ENCODE measurements around the gene PSRC1.

PSRC1 gene

GRCh38 chr1:109315288-109315687 lies 32.3 kb upstream of the PSRC1 start:
- H3K4me3 ChIP-seq (ENCODE audit: control insufficient read depth, low read depth, low read length), result no peak overlapping the region
- no peak for TF ChIP-seq CTCF (conservative IDR thresholded peaks at IDR 0.05; ENCODE audit: control insufficient read depth, insufficient read depth, low read depth, low read length)
- DNase-seq (ENCODE audit: low read depth), result no peak

- no peak for TF ChIP-seq CTCF (conservative IDR thresholded peaks at IDR 0.05; ENCODE audit: control insufficient read depth, insufficient read depth, low read depth, low read length)
- peak; percentile 25 for DNase-seq (ENCODE audit: low read depth)
These were observed 31.9 kb upstream of the PSRC1 start for GRCh38 chr1:109314795-109315194.

GRCh38 chr1:109312978-109313775 lies 30.2 kb upstream of the PSRC1 start:
- DNase-seq (ENCODE audit: low read depth), result peak; percentile 34
- TF ChIP-seq CTCF (conservative IDR thresholded peaks at IDR 0.05; ENCODE audit: control insufficient read depth, insufficient read depth, low read depth, low read length), result no peak
- H3K4me3 ChIP-seq (ENCODE audit: control insufficient read depth, low read depth, low read length), result no peak overlapping the region

More at GRCh38 chr1:109314795-109315194, 31.9 kb upstream of the PSRC1 start:
- H3K4me3 ChIP-seq (ENCODE audit: control insufficient read depth, low read depth, low read length), result no peak overlapping the region

- no peak for DNase-seq (ENCODE audit: low read depth)
- H3K4me3 ChIP-seq (ENCODE audit: control insufficient read depth, low read depth, low read length), result no peak overlapping the region
- TF ChIP-seq CTCF (conservative IDR thresholded peaks at IDR 0.05; ENCODE audit: control insufficient read depth, insufficient read depth, low read depth, low read length), result no peak
These were observed 29.3 kb upstream of the PSRC1 start for GRCh38 chr1:109312246-109312645.

- H3K4me3 ChIP-seq (ENCODE audit: control insufficient read depth, low read depth, low read length), result no peak overlapping the region
- DNase-seq (ENCODE audit: low read depth), result no peak
- TF ChIP-seq CTCF (conservative IDR thresholded peaks at IDR 0.05; ENCODE audit: control insufficient read depth, insufficient read depth, low read depth, low read length), result no peak
These were observed 26.4 kb upstream of the PSRC1 start for GRCh38 chr1:109309347-109309746.

GRCh38 chr1:109307274-109308021 lies 24.5 kb upstream of the PSRC1 start:
- no peak for DNase-seq (ENCODE audit: low read depth)
- no peak overlapping the region for H3K4me3 ChIP-seq (ENCODE audit: control insufficient read depth, low read depth, low read length)
- TF ChIP-seq CTCF (conservative IDR thresholded peaks at IDR 0.05; ENCODE audit: control insufficient read depth, insufficient read depth, low read depth, low read length), result no peak

Measured in fibroblast of mammary gland (primary cell).